KMS-11 (cell line): ENCODE data around the gene GCC2.

ENCODE experiments used
- H2AFZ ChIP-seq: fragments of 200-600 bp; sonication (generic); 2 replicates; pipeline ENCODE4 v1.6.1; 2016; ENCODE audit warnings: antibody characterized with exemption, mixed run types, low read depth
- H3K27ac ChIP-seq: fragments of 200-600 bp; sonication (generic); 2 replicates; pipeline ENCODE4 v1.6.1; 2016; ENCODE audit warnings: mild to moderate bottlenecking, mixed run types
- H3K27me3 ChIP-seq: fragments of 200-600 bp; sonication (generic); 2 replicates; pipeline ENCODE4 v1.6.1; 2017; ENCODE audit warnings: mild to moderate bottlenecking, low read depth, mixed run types, moderate library complexity; ENCODE audit not compliant: insufficient read depth
- H3K36me3 ChIP-seq: fragments of 200-600 bp; sonication (generic); 2 replicates; pipeline ENCODE4 v1.6.1; 2017; ENCODE audit warnings: mild to moderate bottlenecking, mixed run types; ENCODE audit not compliant: insufficient read depth
- H3K4me1 ChIP-seq: fragments of 200-600 bp; sonication (generic); 2 replicates; pipeline ENCODE4 v1.6.1; 2016; ENCODE audit warnings: mild to moderate bottlenecking, low read depth, mixed run types; ENCODE audit not compliant: poor library complexity, severe bottlenecking
- H3K4me2 ChIP-seq: fragments of 200-600 bp; sonication (generic); 2 replicates; pipeline ENCODE4 v1.7.0; 2016; ENCODE audit warnings: mild to moderate bottlenecking, mixed run types
- H3K4me3 ChIP-seq: fragments of 200-600 bp; sonication (generic); IDR thresholded peaks from 2 replicates; pipeline ENCODE4 v1.6.1; 2017; ENCODE audit warnings: low read depth, low read length, mixed read lengths; ENCODE audit not compliant: insufficient read depth
- H3K79me2 ChIP-seq: fragments of 200-600 bp; sonication (generic); 2 replicates; pipeline ENCODE4 v1.6.1; 2016; ENCODE audit warnings: low read depth, mixed run types; ENCODE audit not compliant: insufficient read depth
- H3K9ac ChIP-seq: fragments of 200-600 bp; sonication (generic); 2 replicates; pipeline ENCODE4 v1.6.1; 2016; ENCODE audit warnings: mild to moderate bottlenecking, mixed run types
- H4K20me1 ChIP-seq: fragments of 200-600 bp; sonication (generic); 2 replicates; pipeline ENCODE4 v1.6.1; 2016; ENCODE audit warnings: mild to moderate bottlenecking, mixed run types; ENCODE audit not compliant: insufficient read depth
- CTCF ChIP-seq: fragments of 200-600 bp; sonication (generic); conservative IDR thresholded peaks from 2 replicates; pipeline ENCODE4 v1.6.1; 2017; ENCODE audit warnings: low read depth, mild to moderate bottlenecking, antibody characterized with exemption, low read length, moderate library complexity, mixed read lengths

The GCC2 gene

DNA sequence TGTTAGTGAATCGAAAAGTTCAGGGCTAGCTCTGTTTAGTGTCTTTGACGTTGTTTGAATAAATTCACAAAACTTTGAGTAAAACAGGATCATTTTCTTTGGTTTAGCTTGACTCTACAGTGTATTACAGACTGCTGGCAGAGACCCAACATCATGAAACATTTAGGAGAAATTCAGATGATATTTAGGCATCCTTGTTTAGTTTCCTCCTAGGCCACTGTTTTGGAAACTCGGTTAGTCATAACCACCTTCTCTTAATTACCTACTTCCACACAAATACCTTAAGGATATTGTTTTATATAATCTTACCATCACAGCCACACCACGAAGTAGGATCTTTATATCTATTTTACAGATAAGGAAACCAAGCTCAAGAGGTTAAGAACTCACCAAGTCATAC is 93.1 kb downstream of the GCC2 start:
- Histone ChIP-seq H2AFZ (no peak overlapping the region), H3K9ac (no peak overlapping the region), H3K36me3 (no peaks in the 10 kb centered on the region), H3K4me3 (no peak overlapping the region), H3K4me1 (peaks cover 6% of the 10 kb centered on the region), H3K27ac (no peak overlapping the region), H4K20me1 (no peaks in the 10 kb centered on the region), H3K4me2 (no peak overlapping the region), H3K79me2 (peaks cover 13% of the 10 kb centered on the region; the same call in 1 of the 2 replicates), H3K27me3 (no peaks in the 10 kb centered on the region)
- no peak for TF ChIP-seq CTCF

- Histone ChIP-seq H2AFZ (no peak overlapping the region), H3K4me3 (no peak overlapping the region), H3K9ac (no peak overlapping the region), H3K4me1 (no peaks in the 10 kb centered on the region), H3K79me2 (0 out of 2 replicates have a peak, but pooled peaks cover 7% of the 10 kb centered on the region), H3K27me3 (no peaks in the 10 kb centered on the region), H4K20me1 (no peaks in the 10 kb centered on the region), H3K4me2 (no peak overlapping the region), H3K36me3 (no peaks in the 10 kb centered on the region), H3K27ac (no peak overlapping the region)
- TF ChIP-seq CTCF, result no peak
These were observed 98.6 kb downstream of the GCC2 start for GRCh38 chr2:108547606-108548005.

GRCh38 chr2:108548208-108549003 is 99.4 kb downstream of the GCC2 start:
- H3K27ac ChIP-seq, result no peak overlapping the region
- TF ChIP-seq CTCF, result no peak
- H3K4me1 ChIP-seq, result no peaks in the 10 kb centered on the region
- no peaks in the 10 kb centered on the region for H4K20me1 ChIP-seq
- H3K27me3 ChIP-seq, result no peaks in the 10 kb centered on the region
- no peak overlapping the region for H3K4me3 ChIP-seq
- H3K79me2 ChIP-seq, result 0 out of 2 replicates have a peak, but pooled peaks cover 7% of the 10 kb centered on the region
- no peak overlapping the region for H3K9ac ChIP-seq
- H3K36me3 ChIP-seq, result no peaks in the 10 kb centered on the region
- H2AFZ ChIP-seq, result no peak overlapping the region
- no peak overlapping the region for H3K4me2 ChIP-seq

DNA sequence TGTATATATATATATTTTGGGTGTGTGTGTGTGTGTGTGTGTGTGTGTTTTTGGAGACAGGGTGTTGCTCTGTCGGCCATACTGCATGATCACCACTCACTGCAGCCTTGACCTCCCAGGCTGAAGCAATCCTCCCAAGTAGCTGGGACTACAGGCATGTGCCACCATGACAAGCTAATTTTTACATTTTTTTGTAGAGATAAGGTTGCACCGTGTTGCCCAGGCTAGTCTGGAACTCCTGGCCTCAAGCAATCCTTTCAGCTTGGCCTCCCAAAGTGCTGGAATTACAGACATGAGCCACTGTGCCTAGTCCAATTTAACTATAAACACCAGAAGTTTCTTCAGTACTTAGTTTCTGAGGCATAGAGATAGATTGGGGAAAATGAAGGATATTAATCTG is 103.6 kb downstream of the GCC2 start:
- Histone ChIP-seq H3K27ac (no peak overlapping the region), H3K4me2 (no peak overlapping the region), H3K36me3 (no peaks in the 10 kb centered on the region), H3K79me2 (0 out of 2 replicates have a peak, but pooled peaks cover 7% of the 10 kb centered on the region), H4K20me1 (no peaks in the 10 kb centered on the region), H2AFZ (no peak overlapping the region), H3K27me3 (no peaks in the 10 kb centered on the region), H3K4me3 (no peak overlapping the region), H3K9ac (no peak overlapping the region), H3K4me1 (no peaks in the 10 kb centered on the region)
- TF ChIP-seq CTCF, result no peak
